Erythroblast (primary cell): ENCODE measurements around the gene CSE1L.

Experiments used
- GATA1 ChIP-seq: IDR thresholded peaks from 2 replicates; pipeline ENCODE4 v1.6.1; 2011; ENCODE audit warnings: low read depth, mild to moderate bottlenecking, control low read depth, low read length, moderate library complexity
- POLR2A ChIP-seq: IDR thresholded peaks from 2 replicates; pipeline ENCODE4 v1.6.1; 2011; ENCODE audit warnings: mild to moderate bottlenecking, low read length

DNA sequence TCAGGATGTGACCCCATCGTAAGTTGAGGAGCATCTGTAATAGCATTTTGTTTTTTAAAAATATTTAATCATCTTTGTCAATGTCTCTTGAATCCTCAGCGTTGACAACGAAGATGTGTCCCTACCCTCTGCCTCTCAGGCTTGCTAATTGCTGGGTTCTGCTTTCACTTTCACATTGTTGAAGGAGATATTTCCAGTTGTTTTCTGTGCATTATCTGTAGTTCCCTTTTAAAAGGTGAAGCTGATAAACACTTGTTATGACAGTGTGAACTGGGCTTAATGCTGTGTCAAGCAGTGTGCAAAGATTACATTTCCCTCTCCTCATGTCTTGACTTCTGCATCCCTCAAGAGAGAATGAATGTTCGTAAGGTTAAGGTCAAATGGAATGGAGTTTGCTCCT is 54.9 kb downstream of the CSE1L start:
- TF ChIP-seq POLR2A = no peak
- no peak for TF ChIP-seq GATA1
